ENCODE data around the gene CWC15. TPM values are rescaled to one million over a fixed set of nuclear protein-coding genes. Genes with fewer than 3 reads are reported as not detected.

CWC15 gene
- total and polyA plus RNA-seq, 2 of the 13 experiments (the other 11 are each of a cell fraction or from before 2014, with no cell fraction given): 27.6 to 61.2 TPM

GRCh38 chr11:94928117-94928990 lies 45.0 kb downstream of the CWC15 start:
- ATAC-seq: no peak
- Histone ChIP-seq H3K27ac (ENCODE audit: extremely low read length, insufficient read depth, low read length) (no peak overlapping the region), H3K4me1 (ENCODE audit: insufficient read depth, low read length) (peaks cover 8% of the 10 kb centered on the region), H3K9ac (ENCODE audit: insufficient read depth, low read depth, low read length) (no peak overlapping the region), H3K4me3 (replicated peaks in 1 of 3; ENCODE audit: insufficient read depth in 1 of 3, low read depth in 2 of 3, low read length in 3 of 3) (no peak overlapping the region), H3K9me3 (ENCODE audit: low read length) (no peaks in the 10 kb centered on the region), H3K79me2 (ENCODE audit: insufficient read depth, low read length) (no peaks in the 10 kb centered on the region), H4K20me1 (ENCODE audit: insufficient read depth, low read length) (no peaks in the 10 kb centered on the region), H3K36me3 (replicated peaks in 1 of 2; ENCODE audit: control insufficient read depth in 1 of 2, insufficient read depth in 2 of 2, low read length in 2 of 2) (no peaks in the 10 kb centered on the region), H2AFZ (ENCODE audit: low read length) (no peak overlapping the region), H3K27me3 (ENCODE audit: control insufficient read depth in 1 of 2, insufficient read depth in 2 of 2, low read length in 2 of 2) (no peaks in the 10 kb centered on the region; a peak in 1 of 5 replicates), H3K4me2 (ENCODE audit: low read depth, low read length) (no peak overlapping the region)
- no TSS peak for BruUV-seq (replicated peaks)
- in situ Hi-C loops (cut with HindIII; ENCODE audit: extremely low pct_ligation_motif_present, low pct_unique_long_range_greater_than_20kb) (no loop called here), intact Hi-C loops (cut with micrococcal nuclease; ENCODE audit: unreplicated experiment) (no loop called here)
- CTCF ChIA-PET (ENCODE audit: low intra/inter-chr PET ratio, low total read pairs): no interaction called here
- DNase-seq (ENCODE audit: low spot score): no peak
- 7% methylated on average over 1 of the region's 1 CpG for WGBS (ENCODE audit: low lambda C conversion rate)
- POLR2A ChIA-PET: no interaction called here
- FAIRE-seq: no peak
- TF ChIP-seq PAX8 (CRISPR knock-in tag; IDR thresholded peaks at IDR 0.05; ENCODE audit: borderline replicate concordance) (no peak), TCF7 (IDR thresholded peaks at IDR 0.05; ENCODE audit: low read depth) (no peak), HINFP (CRISPR knock-in tag; IDR thresholded peaks at IDR 0.05; ENCODE audit: low read depth) (no peak), AGO2 (optimal IDR thresholded peaks at IDR 0.05; ENCODE audit: low read depth, low read length) (no peak), SP1 (IDR thresholded peaks at IDR 0.05) (no peak), SP1 (CRISPR knock-in tag; IDR thresholded peaks at IDR 0.05) (no peak), POGZ (CRISPR knock-in tag; IDR thresholded peaks at IDR 0.05) (no peak), NR2F2 (IDR thresholded peaks at IDR 0.05; ENCODE audit: borderline replicate concordance, low read depth) (no peak), IKZF1 (IDR thresholded peaks at IDR 0.05) (no peak), CENPX (CRISPR knock-in tag; IDR thresholded peaks at IDR 0.05) (no peak), ZNF574 (CRISPR knock-in tag; IDR thresholded peaks at IDR 0.05) (no peak)
- TF ChIP-seq, protein P1, sequence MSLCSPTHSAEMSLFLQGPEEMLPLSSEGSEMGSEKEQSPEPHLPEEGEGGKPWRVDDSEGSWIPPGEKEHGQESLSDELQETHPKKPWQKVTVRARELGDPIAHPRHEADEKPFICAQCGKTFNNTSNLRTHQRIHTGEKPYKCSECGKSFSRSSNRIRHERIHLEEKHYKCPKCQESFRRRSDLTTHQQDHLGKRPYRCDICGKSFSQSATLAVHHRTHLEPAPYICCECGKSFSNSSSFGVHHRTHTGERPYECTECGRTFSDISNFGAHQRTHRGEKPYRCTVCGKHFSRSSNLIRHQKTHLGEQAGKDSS (CRISPR knock-in tag; IDR thresholded peaks at IDR 0.05; ENCODE audit: borderline replicate concordance, low read depth): no peak
- TF ChIP-seq, protein P2, sequence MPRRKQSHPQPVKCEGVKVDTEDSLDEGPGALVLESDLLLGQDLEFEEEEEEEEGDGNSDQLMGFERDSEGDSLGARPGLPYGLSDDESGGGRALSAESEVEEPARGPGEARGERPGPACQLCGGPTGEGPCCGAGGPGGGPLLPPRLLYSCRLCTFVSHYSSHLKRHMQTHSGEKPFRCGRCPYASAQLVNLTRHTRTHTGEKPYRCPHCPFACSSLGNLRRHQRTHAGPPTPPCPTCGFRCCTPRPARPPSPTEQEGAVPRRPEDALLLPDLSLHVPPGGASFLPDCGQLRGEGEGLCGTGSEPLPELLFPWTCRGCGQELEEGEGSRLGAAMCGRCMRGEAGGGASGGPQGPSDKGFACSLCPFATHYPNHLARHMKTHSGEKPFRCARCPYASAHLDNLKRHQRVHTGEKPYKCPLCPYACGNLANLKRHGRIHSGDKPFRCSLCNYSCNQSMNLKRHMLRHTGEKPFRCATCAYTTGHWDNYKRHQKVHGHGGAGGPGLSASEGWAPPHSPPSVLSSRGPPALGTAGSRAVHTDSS (CRISPR knock-in tag; conservative IDR thresholded peaks at IDR 0.05): no peak
- TF ChIP-seq, protein P3, sequence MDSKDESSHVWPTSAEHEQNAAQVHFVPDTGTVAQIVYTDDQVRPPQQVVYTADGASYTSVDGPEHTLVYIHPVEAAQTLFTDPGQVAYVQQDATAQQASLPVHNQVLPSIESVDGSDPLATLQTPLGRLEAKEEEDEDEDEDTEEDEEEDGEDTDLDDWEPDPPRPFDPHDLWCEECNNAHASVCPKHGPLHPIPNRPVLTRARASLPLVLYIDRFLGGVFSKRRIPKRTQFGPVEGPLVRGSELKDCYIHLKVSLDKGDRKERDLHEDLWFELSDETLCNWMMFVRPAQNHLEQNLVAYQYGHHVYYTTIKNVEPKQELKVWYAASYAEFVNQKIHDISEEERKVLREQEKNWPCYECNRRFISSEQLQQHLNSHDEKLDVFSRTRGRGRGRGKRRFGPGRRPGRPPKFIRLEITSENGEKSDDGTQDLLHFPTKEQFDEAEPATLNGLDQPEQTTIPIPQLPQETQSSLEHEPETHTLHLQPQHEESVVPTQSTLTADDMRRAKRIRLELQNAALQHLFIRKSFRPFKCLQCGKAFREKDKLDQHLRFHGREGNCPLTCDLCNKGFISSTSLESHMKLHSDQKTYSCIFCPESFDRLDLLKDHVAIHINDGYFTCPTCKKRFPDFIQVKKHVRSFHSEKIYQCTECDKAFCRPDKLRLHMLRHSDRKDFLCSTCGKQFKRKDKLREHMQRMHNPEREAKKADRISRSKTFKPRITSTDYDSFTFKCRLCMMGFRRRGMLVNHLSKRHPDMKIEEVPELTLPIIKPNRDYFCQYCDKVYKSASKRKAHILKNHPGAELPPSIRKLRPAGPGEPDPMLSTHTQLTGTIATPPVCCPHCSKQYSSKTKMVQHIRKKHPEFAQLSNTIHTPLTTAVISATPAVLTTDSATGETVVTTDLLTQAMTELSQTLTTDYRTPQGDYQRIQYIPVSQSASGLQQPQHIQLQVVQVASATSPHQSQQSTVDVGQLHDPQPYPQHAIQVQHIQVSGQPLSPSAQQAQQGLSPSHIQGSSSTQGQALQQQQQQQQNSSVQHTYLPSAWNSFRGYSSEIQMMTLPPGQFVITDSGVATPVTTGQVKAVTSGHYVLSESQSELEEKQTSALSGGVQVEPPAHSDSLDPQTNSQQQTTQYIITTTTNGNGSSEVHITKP (CRISPR knock-in tag; IDR thresholded peaks at IDR 0.05; ENCODE audit: low read depth): no peak
